NCI-H2107 treated with DMSO at 0.1 percent for 48 hours (cell line): ENCODE data around the gene OR2D2.
"Not testable (repeated sequence)": the region's sequence is repeated elsewhere in the genome, so short reads cannot be mapped to it uniquely, and the experiment has no call there.

Experiments used
- DNase-seq: peaks from one replicate; lab custom pipeline; 2025; ENCODE audit not compliant: unreplicated experiment; lab: John Stamatoyannopoulos, UW

OR2D2 gene

DNA sequence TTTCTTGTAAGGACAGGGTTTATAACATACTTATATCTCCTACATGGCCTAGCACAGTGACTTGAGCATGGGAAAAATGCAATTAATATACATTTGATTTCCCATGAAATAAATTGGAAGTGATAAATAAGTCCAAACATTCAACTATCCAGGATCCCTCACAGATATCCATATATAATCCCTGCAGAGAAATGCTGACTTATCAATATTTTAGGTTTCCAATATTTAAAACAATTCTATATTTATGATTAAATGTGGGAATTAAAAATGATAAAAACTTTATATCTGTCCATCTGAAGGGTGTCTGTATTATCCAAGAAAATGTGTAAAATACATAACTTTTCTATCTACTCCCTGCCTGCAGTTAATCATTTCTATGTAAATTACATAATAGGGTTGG lies 9.5 kb downstream of the OR2D2 start:
- no peak for DNase-seq

DNA sequence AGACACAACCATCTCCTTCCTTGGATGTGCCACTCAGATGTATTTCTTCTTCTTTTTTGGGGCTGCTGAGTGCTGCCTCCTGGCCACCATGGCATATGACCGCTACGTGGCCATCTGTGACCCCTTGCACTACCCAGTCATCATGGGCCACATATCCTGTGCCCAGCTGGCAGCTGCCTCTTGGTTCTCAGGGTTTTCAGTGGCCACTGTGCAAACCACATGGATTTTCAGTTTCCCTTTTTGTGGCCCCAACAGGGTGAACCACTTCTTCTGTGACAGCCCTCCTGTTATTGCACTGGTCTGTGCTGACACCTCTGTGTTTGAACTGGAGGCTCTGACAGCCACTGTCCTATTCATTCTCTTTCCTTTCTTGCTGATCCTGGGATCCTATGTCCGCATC lies 15.4 kb downstream of the OR2D2 start:
- no peak for DNase-seq

DNA sequence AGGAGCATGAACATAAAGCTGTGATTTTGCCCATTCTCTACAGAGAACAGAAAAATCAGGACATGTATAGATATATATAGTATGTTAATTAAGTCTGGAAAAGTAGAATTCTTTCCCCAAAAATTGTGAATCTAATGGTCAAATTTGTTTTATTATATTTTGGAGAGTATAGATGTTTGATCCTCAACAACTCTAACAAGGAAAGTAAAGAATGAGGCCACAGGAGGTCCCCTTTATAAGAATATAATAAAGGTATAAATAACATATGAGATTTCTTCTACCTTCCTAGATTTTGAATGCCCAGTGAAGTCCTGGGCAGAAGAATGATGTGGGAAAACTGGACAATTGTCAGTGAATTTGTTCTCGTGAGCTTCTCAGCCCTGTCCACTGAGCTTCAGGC lies 16.0 kb downstream of the OR2D2 start, which contains the start of gene OR10A4:
Gene OR10A4 (plus strand): TSS at position 301 of the 400 bp plus-strand sequence. CDS start 23 bp downstream, at position 324.
- DNase-seq: no peak

DNA sequence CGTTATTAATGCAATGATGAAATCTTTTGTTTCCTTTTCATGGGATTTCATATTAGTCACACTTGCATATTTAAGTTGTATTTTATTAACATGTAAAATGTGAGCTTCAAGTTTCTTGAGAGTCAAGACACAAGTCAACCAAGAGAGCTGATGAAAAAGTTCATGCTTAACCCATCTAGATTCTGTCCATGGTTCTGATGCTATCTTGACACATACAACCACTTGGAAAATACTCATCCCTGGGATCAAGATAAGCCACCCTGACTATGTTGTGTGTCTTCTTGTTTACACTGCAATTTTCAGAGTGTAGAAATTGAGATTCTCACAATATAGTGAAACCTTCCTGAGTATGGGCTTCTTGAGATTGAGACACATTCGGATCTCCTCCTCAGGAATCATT lies 16.5 kb downstream of the OR2D2 start:
- DNase-seq: no peak

DNA sequence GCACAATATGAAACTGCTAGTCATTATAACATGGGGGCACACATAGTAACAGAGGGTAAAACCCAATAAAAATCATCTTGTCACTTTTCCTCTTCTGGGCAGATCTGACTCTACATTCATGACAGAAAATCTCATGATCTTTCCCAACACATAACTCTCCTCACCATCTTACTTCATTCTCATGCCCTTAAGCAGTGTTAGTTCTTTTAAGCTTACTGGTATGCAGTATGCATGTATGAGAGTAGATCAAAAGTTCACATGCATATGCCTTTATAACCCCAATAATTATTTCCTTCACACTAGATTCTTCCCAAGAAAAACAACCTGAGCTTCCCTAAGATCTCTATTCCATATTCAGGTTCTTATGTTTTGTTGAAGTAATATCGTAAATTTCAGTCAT lies 21.0 kb downstream of the OR2D2 start:
- no peak for DNase-seq

DNA sequence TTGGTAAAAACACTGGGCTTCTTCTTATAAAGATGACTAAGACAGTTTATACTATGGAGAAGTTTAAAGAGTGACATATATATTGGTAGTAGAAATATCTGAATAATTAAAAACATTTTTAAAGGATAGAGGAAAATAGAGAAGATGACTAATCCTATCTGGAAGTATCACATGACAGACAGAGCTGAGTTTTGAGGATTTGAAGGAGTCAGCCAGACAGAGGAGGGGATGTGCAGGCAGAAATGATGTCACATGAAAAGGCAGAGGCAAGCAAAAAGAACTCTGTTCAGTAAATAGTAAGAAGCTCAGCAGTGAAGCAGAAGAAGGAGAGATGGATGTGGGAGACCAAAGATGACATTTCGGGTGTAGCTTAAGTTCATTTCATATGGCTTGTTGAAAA lies 27.9 kb downstream of the OR2D2 start:
- no peak for DNase-seq

DNA sequence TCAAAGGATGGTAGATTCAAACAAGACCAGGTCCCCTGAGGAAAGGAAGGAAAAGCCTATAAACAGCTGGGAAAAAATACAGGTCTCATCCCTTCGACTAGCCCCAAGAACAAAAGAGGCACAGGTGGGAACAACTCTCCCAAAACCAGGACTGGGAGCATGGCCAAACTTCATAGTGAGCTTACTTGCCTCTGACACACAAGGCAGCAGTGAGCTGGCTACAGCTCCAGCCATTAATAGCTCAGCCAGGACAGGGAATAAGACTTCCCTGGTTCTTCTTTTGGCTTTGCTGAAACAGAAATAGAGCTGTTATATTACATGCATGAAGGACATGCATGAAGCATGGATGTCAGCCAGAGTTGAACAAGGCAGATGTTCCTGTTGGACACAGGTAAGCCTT lies 29.3 kb downstream of the OR2D2 start, which contains the start of gene OR10A2:
Gene OR10A2 (plus strand): TSS at position 97 of the 400 bp plus-strand sequence. CDS start 6,698 bp downstream, outside the sequence.
- DNase-seq: peak; percentile 18

DNA sequence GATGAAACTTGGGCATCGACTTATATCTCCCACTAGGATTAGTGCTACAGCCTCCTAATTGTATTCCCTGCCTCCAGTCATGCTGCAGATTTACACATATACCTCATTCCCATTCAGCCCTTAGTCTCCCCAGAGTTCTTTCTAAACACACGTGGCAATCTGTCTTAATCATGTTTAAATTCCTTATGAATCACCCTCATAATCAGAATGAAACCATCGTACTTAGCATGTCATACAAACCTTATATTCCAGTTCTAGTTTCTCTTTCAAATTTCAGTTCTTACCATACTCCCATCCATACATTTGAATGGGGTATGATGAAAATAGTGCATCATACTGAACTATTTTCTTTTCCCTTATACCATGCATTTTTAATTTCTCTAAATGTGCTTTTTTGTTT lies 35.4 kb downstream of the OR2D2 start:
- no peak for DNase-seq

DNA sequence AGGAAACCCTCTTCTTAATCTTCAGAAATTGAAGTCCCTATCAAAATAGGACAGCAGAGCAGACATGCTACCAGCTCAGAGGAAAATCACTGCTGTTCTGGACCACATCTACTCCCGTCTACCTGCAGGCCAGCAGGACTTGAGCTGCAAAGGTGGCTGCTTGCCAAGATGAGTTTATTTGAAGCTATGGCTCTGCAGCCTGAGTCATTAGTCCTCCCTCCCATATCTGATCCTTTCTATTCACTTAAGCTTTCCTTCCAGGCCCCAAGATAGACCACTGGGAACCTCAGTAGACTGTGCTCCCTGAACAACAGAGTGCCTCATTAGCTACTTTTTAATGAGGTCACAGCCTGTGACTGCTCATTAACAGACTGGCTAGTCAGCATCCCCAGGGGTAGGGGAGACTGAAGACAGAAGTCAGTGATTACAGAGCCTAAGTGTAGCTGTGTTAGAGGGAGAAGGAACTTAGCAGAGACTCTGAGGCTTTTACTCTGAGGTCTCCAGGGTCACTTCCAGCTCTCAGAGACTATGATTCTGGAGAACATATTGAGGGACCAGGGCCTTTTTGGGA lies 36.2 kb downstream of the OR2D2 start:
- DNase-seq: no peak

DNA sequence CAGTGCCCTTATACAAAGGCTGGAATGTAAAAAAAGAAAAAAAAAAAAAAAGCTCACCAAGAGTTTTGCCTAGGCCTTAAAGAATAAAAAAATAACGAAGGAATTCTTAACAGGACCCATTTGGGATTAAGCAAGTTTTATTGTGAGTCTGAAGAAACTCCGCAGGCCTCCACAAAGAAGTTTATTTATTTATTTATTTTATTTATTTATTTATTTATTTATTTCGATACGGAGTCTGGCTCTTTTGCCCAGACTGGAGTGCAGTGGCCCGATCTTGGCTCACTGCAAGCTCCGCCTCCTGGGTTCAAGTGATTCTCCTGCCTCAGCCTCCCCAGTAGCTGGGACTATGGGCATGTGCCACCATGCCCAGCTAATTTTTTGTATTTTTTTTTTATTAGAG lies 37.5 kb downstream of the OR2D2 start:
- DNase-seq: not testable (repeated sequence)

DNA sequence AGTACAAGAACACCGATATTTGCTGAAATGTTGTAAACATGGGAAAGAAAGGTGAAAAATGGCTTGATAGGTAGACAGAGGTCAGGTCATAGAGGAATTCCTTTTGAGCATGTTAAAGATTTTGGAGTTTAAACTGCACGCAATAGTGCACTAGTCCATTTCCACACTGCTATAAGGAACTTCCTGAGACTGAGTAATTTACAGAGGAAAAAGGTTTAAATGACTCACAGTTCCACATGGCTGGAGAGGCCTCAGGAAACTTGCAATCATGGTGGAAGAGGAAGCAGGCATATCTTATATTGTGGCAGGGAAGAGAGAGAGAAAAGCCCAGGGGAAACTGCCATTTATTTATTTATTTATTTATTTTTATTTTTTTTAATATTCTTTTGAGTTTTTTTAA lies 41.8 kb downstream of the OR2D2 start:
- DNase-seq: no peak

DNA sequence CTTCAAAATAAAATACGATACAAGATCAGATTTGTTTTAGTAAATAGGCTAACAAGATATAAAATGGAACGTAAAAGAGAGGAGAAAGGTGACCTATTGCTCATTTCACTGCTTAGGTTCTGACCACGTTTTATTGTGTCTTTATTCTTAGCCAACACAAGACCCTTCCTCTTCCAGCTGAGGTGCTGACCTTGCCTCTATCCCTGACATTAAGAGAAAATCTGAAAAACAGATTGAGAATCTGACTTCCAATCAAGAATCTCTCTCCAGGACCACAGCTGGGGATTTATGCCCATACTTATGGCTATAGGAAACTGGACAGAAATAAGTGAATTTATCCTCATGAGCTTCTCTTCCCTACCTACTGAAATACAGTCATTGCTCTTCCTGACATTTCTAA lies 46.9 kb downstream of the OR2D2 start, which contains the start of gene OR10A5:
Gene OR10A5 (plus strand): TSS at position 301 of the 400 bp plus-strand sequence. CDS start 0 bp downstream, at position 301.
- no peak for DNase-seq

DNA sequence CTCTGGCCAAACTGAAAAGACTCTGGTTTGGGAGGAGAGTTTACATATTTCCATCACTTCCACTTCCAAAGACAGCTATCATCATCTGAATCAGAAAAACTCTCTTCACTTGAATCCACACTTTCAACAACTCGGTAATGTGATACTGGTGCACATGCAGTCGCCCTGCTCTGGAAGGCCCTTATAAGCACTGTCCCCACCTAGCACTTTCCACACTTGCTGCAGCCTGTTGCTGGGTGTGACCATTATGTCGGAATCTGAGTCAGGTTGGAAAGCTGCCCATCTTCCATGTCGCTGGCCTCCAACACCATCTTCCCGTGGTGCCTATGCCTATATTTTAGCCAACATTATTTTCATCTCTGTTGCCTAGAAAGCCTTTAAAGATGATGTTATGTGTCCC lies 47.9 kb downstream of the OR2D2 start:
- DNase-seq: no peak

DNA sequence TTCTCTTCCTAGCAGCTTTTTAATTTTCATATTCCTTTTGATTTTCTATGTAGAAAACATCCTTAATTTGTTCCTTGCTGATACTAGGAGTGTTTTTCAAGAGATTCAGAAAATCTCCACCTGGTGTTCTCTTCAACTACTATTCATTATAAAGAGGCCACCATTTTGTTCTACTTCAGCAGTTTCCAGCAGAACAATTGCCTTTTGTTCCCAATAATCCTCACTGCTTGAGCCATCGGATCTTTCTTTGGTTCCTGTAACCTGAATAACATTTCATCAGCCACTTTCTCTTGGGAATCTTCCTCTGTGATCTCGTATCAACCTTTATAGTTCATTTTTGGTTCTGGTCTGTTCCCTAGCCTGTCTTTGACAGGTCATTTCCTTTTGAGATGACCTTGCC lies 48.6 kb downstream of the OR2D2 start:
- DNase-seq: no peak

DNA sequence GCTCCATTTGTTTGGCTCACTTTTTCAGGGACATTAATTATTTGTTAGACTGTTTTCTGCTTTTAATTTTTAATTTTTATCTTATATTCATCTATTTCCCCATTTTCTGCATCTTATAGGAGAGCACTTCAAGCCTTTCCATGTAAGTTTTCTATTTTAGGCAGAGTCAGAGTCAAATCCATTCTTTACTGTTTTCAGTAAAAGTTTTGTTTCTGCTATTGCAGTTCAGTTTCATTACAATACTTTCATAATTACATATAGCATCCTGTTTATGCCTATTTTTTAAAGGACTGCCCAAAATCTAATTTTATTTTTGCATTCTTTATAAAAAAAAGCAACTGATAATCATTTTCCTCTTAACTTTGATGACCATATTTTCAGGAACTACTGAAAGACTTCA lies 50.6 kb downstream of the OR2D2 start:
- DNase-seq: no peak
